ENCODE results near the gene BMPR2.

GRCh38 chr2:202355993-202356505 lies 20.1 kb upstream of the BMPR2 start:
- TF ChIP-seq CTCF (conservative IDR thresholded peaks at IDR 0.05 in 1 of 2, IDR thresholded peaks at IDR 0.05 in 1 of 2; ENCODE audit: low read depth in 1 of 2, low read length in 2 of 2) (no peak), EZH2 (IDR thresholded peaks at IDR 0.05; ENCODE audit: low read length, missing control alignments) (no peak)
